Lung (tissue), 12 donors: ENCODE results near the gene AGFG2. TPM values are rescaled to one million over a fixed set of nuclear protein-coding genes. Genes with fewer than 3 reads are reported as not detected.
"Not testable (repeated sequence)": the region's sequence is repeated elsewhere in the genome, so short reads cannot be mapped to it uniquely, and the experiment has no call there.

ENCODE experiments used
- ATAC-seq: fragments of 200-7000 bp; cut with Tn5 transposase; one replicate; pipeline ENCODE4 v1.9.1; 2020; ENCODE audit warnings: moderate number of reproducible peaks; ENCODE audit not compliant: insufficient read depth, low FRiP score
- DNase-seq, 3 donors: peaks; one replicate each; pipeline ENCODE4 v3.0.0-alpha.2; 2013 to 2017
- H3K27ac ChIP-seq, 2 donors: one replicate each; pipeline ENCODE4 v1.5.1; 2013; ENCODE audit warnings: mild to moderate bottlenecking in 2 of 2, moderate library complexity in 2 of 2, control low read depth in 1 of 2, inconsistent platforms in 1 of 2, low read depth in 1 of 2, low read length in 1 of 2
- H3K27me3 ChIP-seq, 3 donors: one replicate each; pipeline ENCODE4 v1.5.1; 2013; ENCODE audit warnings: low read length in 2 of 3; ENCODE audit not compliant: control insufficient read depth in 3 of 3, insufficient read depth in 3 of 3
- H3K36me3 ChIP-seq, 4 donors: one replicate each; pipeline ENCODE4 v1.5.1; 2013; ENCODE audit warnings: low read length in 4 of 4, mild to moderate bottlenecking in 1 of 4, moderate library complexity in 1 of 4; ENCODE audit not compliant: control insufficient read depth in 4 of 4, insufficient read depth in 4 of 4
- H3K4me1 ChIP-seq, 5 donors: one replicate each; pipeline ENCODE4 v1.5.1; 2013; ENCODE audit warnings: low read length in 5 of 5, mild to moderate bottlenecking in 2 of 5, moderate library complexity in 1 of 5; ENCODE audit not compliant: control insufficient read depth in 5 of 5, insufficient read depth in 5 of 5
- H3K4me3 ChIP-seq: one replicate; pipeline ENCODE4 v1.5.1; 2013; ENCODE audit warnings: mild to moderate bottlenecking, control low read depth, moderate library complexity
- H3K9ac ChIP-seq, 2 donors: one replicate each; pipeline ENCODE4 v1.5.1; 2013; ENCODE audit warnings: low read length in 2 of 2, control low read depth in 1 of 2; ENCODE audit not compliant: insufficient read depth in 1 of 2
- H3K9me3 ChIP-seq, 4 donors: one replicate each; pipeline ENCODE4 v1.5.1; 2013; ENCODE audit warnings: low read length in 3 of 4, mild to moderate bottlenecking in 1 of 4, moderate library complexity in 1 of 4; ENCODE audit not compliant: control insufficient read depth in 4 of 4, insufficient read depth in 3 of 4
- CTCF ChIP-seq: IDR thresholded peaks from 2 replicates; pipeline ENCODE4 v1.5.1; 2012; ENCODE audit warnings: mild to moderate bottlenecking; ENCODE audit errors: control extremely low read depth, extremely low read depth
- WGBS, 2 donors: extraction: QIAGEN DNeasy Blood & Tissue Kit; methylation state at CpG; one replicate each; pipeline ENCODE4 v1.1.7; 2013; 5-methylcytosine and 5-hydroxymethylcytosine counted together
- polyA plus RNA-seq, 2 donors: library from polyadenylated mRNA; stranded (reverse); fragments of 200-250 nt; gene quantifications; one replicate each; pipeline ENCODE4 v1.2.1, GENCODE V29; 2013
- total RNA-seq, 2 donors: library from RNA; depleted of rRNA in 1 of 2; stranded (reverse); fragments of >200 nt in 1 of 2; gene quantifications; one replicate each; pipeline ENCODE4 v1.2.1, GENCODE V29; 2014 to 2021
- donor health status: control.
- donor health status: control.
- donor health status: Bipolar disorder and iron deficiency.
- donor health status: healthy.
- donor health status: DM: yes; HTN: yes; CAD: no.

Gene AGFG2
- total and polyA plus RNA-seq, 4 donors: 15.9 to 36.0 (median 19.7) TPM

GRCh38 chr7:100517305-100517704 lies 21.7 kb upstream of the AGFG2 start:
- no peak for TF ChIP-seq CTCF
- WGBS, 2 donors: 82 to 88% methylated on average over 2 of the region's 2 CpGs
- Histone ChIP-seq H3K27ac (no peak overlapping the region), H3K36me3 (no peaks in the 10 kb centered on the region), H3K4me3 (no peak overlapping the region), H3K27me3 (no peaks in the 10 kb centered on the region), H3K9me3 (no peaks in the 10 kb centered on the region), H3K9ac (no peak overlapping the region), H3K4me1 (peaks cover 0 to 10% (median 0%) of the 10 kb centered on the region in 5 donors)
- ATAC-seq (no peak), DNase-seq (no peak)

- no peaks in the 10 kb centered on the region for H3K27me3 ChIP-seq
- H3K4me3 ChIP-seq: no peak overlapping the region
- peaks cover 0 to 10% (median 0%) of the 10 kb centered on the region in 5 donors for H3K4me1 ChIP-seq
- DNase-seq (no peak), ATAC-seq (no peak)
- WGBS, 2 donors: 89 to 95% methylated on average over 6 of the region's 6 CpGs
- H3K9me3 ChIP-seq: no peaks in the 10 kb centered on the region
- TF ChIP-seq CTCF: no peak
- no peak overlapping the region for H3K27ac ChIP-seq
- no peak overlapping the region for H3K9ac ChIP-seq
- H3K36me3 ChIP-seq: no peaks in the 10 kb centered on the region
Measured at GRCh38 chr7:100519580-100519979, 19.4 kb upstream of the AGFG2 start.

GRCh38 chr7:100520138-100520537 lies 18.9 kb upstream of the AGFG2 start:
- 17 to 27% methylated on average over 1 of the region's 1 CpG for WGBS, 2 donors
- Histone ChIP-seq H3K36me3 (no peaks in the 10 kb centered on the region), H3K4me3 (no peak overlapping the region), H3K4me1 (peaks cover 0 to 7% (median 0%) of the 10 kb centered on the region in 5 donors), H3K9me3 (no peaks in the 10 kb centered on the region), H3K27me3 (no peaks in the 10 kb centered on the region), H3K27ac (no peak overlapping the region), H3K9ac (no peak overlapping the region)
- TF ChIP-seq CTCF: no peak
- no peak for ATAC-seq
- no peak for DNase-seq

- DNase-seq: no peak
- Histone ChIP-seq H3K27ac (no peak overlapping the region), H3K4me1 (peaks cover 0 to 5% (median 0%) of the 10 kb centered on the region in 5 donors), H3K4me3 (no peak overlapping the region), H3K27me3 (no peaks in the 10 kb centered on the region), H3K9ac (no peak overlapping the region), H3K9me3 (no peaks in the 10 kb centered on the region), H3K36me3 (no peaks in the 10 kb centered on the region)
- no peak for ATAC-seq
- TF ChIP-seq CTCF: no peak
- 85 to 94% methylated on average over 2 of the region's 2 CpGs for WGBS, 2 donors
Measured at GRCh38 chr7:100521076-100521475, 17.9 kb upstream of the AGFG2 start.

- DNase-seq, H3K9me3 ChIP-seq, H3K27me3 ChIP-seq, H3K4me1 ChIP-seq, ATAC-seq, H3K9ac ChIP-seq, H3K27ac ChIP-seq, H3K4me3 ChIP-seq, H3K36me3 ChIP-seq: not testable (repeated sequence)
- WGBS, 2 donors: 73 to 93% methylated on average over 2 of the region's 3 CpGs
Measured at GRCh38 chr7:100521909-100522593, 17.0 kb upstream of the AGFG2 start.
